ENCODE data around the gene ABCA2. TPM values are rescaled to one million over a fixed set of nuclear protein-coding genes. Genes with fewer than 3 reads are reported as not detected.

ABCA2 gene
- polyA plus RNA-seq, 4 donors = 36.4 to 60.9 (median 55.4) TPM

DNA sequence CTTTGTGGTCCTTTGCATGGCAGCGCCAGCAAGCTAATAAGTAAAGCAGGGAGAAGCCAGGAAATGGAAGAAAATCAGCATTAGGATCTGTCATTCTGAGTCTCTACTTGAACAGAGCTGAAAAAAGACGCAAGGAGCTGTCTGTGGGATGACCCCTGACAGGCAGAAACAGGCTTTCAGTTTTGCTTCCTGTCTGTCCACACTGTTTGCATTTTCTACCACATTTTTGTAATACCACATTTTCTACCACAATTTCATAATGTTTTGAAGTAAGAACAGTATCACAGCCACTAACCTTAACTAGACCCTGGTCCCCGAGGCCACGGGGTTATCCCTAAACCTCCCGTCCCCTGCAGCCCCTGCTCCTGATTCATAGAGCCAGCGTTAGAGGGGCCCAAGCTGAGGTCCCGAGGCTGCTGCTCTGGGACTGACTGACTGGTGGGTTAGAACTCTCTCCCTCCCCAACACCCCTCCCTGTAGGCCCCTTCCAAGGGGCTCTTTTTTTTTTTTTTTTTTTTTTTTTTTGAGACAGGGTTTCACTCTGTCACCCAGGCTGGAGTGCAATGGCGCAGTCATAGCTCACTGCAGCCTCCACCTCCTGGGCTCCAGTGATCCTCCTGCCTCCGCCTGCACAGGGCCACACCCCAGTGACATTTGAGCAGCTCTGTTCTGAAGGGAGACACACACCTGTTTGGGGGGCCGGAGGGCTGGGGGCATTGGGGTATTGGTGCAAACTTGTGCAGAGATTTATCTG is 27.7 kb downstream of the ABCA2 start:
- DNase-seq (ENCODE audit: low read depth in 4 of 4, low spot score in 2 of 4) = no peak

DNA sequence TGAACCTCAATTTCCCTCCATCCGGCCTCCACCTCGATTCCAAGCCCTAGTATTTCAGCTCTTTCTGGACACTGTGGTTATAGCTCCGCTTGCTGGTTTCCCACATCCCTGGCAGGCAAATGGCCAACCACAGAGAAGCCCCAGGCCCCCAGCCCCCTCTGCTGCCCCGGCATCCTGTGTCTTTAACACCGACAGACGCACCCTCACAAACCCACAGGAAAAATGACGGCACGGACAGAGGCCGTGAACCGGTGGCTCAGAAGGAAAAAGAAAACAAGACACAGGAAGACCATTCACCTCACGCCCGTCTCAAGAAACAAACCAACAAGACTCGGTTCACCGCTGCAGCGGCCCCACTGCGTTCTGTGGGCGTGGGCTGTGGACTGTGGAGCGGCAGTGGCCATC is 30.2 kb downstream of the ABCA2 start:
- no peak for DNase-seq (ENCODE audit: low read depth in 4 of 4, low spot score in 2 of 4)

DNA sequence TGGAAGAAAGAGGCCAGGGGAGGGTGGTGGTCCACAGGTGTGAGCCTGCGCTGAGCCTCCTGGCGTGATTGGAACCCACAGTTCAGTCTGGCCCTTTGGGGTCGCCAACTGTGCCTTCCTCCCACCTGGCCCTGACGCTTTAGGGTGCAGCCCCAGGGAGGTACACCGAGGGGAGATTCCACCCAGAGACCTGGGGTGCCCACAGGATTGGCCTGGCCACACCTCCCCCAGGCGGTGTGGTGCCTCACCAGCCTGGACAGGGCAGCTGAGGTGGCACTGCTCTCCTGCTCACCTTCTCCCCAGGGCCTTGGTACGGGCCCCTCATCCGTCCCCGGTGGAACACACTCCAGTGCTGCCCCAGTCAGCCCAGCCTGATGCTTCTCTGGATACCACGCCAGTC is 30.7 kb downstream of the ABCA2 start:
- no peak for DNase-seq (ENCODE audit: low read depth in 4 of 4, low spot score in 2 of 4)

DNA sequence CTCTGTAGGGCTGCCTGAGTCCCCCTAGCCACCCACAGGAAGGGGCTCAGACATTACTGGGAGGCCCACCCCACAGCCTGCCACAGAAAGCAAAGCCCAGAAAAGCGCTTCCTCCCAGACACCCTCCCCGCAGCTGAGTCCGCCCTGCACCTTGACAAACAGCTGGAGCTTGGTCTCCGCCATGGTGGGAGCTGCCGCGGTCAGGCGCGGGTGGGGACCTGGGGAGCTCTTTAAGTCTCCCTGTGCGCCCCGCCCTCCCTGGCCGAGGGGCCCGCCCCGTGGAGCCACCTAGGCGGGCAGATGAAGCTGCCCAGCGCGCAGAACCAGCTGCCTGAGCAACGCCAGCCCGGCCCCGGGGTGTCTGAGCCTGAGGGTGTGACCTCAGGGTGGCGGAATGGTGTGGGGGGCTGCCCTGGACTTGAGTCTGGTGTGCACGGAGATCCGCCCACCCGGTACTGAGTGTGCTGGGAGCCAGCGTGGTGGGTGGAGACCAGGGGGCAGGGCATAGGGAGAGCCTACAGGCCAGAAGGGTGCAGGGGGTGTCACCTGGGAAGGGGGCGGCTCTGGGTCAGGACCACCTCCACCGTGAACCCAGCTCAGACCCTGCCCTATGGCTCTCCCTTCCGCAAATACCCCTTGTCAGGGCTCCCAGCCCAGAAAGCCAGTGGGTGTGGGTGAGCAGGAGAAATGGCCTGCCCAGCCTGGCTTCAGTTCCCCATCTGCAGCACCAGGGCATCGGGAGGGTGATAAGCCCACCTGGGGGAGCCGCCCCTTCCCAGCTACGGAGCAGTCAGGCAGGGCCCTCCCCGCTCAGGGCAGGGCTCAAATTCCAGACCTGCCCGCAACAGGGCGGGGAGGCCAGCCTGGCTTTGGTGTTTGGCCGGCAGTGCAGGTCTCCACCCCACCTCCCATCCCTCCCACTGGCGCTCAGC is 31.4 kb downstream of the ABCA2 start, which contains the start of gene CLIC3:
Gene CLIC3 (minus strand): TSS at position 208 of the 932 bp plus-strand sequence. CDS start 25 bp downstream, at position 183.
- no peak for DNase-seq (ENCODE audit: low read depth in 4 of 4, low spot score in 2 of 4)

DNA sequence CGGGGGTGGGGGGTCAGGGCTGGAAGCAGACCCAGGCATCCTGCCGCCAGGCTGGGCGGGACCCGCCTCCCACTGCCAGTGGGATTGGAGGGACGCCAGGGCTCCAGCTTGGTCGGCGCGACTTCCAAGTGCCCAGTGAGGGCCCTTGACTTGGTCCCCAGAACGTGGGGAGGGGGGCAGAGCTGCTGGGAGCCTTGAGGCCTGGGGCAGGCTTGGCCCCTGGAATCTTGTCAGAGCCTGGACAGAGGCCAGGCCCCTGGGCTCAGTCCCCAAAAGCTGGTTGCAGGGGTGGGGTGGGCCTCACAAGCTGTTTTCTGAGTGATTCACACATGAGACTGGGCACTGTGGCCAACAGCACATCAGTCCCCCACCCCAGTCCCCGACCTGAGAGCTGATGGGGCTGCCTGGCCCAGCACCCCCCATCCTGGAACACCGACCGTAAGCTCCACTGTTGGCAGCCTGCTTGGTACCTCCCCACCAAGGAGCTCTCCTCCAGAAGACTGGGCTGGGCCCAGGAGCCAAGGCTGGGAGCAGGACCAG is 32.2 kb downstream of the ABCA2 start:
- no peak for DNase-seq (ENCODE audit: low read depth in 4 of 4, low spot score in 2 of 4)

DNA sequence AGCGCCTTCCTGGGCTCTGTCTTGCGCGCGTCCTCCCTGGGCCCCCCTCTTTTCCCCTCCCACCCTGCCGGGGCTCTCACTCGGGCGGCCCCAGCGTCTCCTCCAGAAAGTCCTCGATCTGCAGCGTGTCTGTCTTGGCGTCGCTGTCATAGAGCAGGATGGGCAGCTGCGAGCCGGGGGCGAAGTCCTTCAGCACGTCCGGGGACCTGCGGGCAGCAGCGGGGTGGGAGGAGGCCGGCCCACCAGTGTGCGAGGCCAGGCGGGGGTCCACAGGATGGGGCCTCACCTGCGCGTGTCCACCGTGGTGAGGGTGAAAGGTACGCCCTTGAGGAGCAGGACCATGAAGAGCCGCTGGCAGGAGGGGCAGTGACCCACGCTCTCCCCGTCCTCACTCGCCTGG is 32.7 kb downstream of the ABCA2 start:
- DNase-seq (ENCODE audit: low read depth in 4 of 4, low spot score in 2 of 4) = no peak

DNA sequence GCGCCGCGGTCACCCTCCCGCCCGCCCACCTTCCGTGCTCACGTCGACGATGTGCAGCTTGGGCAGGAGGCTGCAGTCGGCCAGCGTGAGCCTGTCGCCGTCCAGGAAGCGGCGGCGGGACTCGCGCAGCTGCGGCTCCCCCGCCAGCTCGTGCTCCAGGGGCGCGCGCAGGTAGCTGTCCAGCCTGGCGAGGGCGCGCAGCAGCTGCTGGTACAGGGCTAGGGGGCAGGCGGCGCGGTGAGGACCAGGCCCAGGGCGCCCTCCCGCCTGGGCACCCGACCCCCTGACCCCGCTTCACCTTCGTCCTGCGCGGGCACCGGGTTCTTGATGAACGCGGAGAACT is 33.2 kb downstream of the ABCA2 start:
- no peak for DNase-seq (ENCODE audit: low read depth in 4 of 4, low spot score in 2 of 4)

DNA sequence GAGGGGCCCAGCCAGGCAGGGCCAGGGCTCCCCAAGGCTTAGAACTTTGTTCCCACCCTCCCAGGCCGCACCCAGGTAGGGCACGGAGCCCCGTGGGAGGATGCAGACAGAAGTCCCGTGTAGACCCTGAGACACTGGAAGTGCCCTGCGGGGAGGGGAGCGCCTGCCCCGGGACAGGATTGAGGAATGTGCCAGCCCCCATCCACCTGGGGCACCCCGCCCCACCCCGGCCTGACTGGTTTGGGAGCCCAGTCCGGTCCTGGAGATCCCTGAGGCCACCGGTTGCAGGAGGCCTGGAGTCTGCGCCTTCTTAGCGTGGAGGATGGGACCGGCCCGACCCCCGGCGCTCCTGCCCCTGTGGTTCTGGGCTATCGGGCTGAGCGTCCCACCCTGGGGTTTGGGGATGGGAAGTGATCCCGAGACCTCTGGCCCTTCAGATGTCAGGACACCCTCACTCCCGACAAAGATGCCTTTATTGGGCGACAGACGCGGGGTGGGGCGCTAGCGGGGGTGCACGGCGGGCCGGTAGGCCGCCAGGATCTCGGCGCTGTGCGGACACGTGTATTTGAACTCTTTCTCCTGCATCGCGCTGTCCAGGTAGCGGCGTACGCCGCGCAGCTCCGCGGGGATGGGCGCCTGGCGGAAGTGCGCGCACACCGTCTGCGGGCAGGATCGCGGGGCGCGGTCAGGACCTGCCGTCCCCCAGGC is 33.7 kb downstream of the ABCA2 start:
- DNase-seq (ENCODE audit: low read depth in 4 of 4, low spot score in 2 of 4) = no peak

DNA sequence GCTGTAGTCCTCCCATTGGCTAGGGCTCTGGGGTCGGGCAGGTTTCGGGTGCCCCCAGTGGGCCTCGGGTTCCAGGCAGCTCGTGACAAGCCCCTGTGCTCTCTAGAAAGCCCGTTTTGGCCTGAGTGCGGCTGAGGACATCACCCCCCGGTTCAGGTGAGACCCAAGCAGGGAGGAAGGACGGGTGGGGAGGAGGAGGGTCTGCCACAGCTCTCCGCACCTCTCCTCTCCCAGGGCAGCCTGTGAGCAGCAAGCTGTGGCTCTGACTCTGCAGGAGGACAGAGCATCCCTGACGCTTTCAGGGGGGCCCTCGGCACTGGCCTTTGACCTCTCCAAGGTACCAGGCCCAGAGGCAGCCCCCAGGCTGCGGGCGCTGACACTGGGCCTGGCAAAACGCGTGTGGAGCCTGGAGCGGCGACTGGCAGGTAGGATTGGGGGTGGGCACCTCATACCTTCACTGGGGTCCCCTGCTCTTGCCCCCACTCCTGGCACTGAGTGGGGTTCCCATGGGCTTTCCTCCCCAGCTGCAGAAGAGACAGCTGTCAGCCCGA is 35.1 kb downstream of the ABCA2 start:
- DNase-seq (ENCODE audit: low read depth in 4 of 4, low spot score in 2 of 4) = no peak

DNA sequence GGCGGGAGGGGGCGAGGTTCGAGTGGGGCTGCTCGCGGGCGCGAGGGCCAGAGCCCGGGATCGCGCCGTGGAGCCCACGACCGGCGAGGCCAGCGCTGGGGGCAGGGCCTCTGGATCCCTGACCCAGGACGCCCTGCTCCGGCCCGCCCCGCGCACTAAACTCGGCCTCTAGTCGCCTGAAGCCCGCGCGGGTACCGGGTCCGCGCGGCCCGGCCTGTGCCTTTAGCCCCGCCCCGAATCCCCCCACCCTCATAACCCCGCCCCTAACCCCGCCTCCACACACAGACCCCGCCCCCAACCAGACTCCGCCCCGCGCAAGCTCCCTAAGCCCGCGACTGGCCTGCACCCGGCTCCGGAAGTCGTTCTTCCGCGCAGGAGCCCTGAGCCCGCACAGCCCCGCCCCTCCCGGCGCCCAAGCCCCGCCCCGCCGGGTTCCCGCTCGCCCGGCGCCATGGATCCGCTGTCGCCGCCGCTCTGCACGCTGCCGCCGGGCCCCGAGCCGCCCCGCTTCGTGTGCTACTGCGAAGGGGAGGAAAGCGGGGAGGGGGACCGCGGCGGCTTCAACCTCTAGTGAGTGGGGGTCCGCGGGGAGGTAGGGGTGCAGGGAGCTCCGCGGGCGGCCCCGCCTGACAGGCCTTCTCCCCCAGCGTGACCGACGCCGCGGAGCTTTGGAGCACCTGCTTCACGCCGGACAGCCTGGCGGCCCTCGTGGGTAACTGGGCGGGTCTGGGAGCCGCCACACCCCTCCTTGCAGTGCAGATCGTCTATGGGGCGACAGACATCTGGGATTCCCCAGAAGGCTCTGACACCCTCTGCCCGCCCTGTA is 35.8 kb downstream of the ABCA2 start, which contains the start of gene PAXX:
Gene PAXX (plus strand): TSS at position 430 of the 826 bp plus-strand sequence. CDS start 22 bp downstream, at position 452.
- peak in 3 of 4 donors; percentile 55 to 70 (median 70) for DNase-seq (ENCODE audit: low read depth in 4 of 4, low spot score in 2 of 4)

DNA sequence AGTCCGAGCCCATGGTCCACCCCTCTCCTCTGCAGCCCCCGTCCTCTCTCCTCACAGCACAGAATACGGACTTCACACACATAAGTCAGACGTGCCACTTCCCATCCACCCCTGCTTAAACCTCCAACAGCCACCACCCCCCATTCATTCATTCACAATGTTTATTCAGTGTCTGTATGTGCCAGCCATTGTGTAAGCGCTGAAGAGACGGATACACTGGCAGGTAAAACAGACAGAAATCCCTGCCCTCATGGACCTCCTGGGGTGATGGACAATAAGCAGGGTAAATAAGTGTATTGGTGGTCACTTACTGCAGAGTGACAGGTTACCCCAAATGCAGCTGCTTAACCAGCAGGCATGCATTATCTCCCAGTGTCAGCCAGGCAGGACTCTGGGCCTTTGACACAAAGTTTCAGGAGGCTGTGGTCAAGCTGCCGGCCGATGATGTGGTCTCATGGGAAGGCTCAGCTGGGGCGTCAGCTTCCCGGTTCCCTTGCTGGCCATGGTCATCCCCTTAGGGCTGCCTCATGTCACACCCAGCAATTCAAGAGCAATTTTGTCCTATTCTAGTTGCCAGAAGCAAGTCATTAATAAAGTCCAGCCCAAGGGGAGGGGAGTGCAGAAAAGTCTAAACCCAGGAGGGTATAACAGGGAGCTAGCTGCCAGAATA is 37.7 kb downstream of the ABCA2 start:
- DNase-seq (ENCODE audit: low read depth in 4 of 4, low spot score in 2 of 4) = no peak

DNA sequence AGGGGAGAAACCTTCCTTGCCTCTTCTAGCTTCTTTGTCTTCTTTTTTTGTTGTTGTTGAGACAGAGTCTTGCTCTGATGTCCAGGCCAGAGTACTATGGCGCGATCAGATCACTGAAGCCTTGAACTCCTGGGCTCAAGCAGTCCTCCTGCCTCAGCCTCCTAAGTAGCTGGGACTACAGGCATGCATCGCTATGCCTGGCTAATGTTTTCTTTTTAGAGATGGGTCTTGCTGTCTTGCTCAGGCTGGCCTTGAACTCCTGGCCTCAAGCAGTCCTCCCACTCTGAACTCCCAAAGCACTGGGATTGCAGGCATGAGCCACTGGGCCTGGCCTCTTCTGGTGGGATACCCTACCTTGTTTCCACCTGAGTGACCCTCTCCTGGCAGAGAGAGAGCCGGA is 39.2 kb downstream of the ABCA2 start:
- no peak for DNase-seq (ENCODE audit: low read depth in 4 of 4, low spot score in 2 of 4)

DNA sequence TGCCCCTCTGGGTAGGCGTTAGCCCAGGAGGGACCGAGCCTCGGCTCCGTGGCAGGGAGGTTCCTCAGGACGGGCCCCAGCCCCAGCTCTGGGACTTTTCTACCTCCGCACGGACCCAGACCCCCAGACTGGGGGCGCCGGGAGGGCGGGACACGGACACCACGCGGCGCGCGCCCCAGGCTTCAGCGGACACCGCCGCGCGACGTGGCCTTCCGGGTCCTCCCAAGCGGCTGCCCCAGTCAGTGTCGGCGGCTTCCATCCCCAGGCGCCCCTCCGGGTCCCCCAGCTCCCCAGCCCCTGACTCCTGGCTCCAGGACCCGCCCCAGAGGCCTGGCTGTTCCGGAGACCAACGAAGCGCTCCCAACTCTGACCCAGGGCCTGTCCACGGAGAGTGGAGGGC is 42.2 kb downstream of the ABCA2 start:
- DNase-seq (ENCODE audit: low read depth in 4 of 4, low spot score in 2 of 4) = no peak

DNA sequence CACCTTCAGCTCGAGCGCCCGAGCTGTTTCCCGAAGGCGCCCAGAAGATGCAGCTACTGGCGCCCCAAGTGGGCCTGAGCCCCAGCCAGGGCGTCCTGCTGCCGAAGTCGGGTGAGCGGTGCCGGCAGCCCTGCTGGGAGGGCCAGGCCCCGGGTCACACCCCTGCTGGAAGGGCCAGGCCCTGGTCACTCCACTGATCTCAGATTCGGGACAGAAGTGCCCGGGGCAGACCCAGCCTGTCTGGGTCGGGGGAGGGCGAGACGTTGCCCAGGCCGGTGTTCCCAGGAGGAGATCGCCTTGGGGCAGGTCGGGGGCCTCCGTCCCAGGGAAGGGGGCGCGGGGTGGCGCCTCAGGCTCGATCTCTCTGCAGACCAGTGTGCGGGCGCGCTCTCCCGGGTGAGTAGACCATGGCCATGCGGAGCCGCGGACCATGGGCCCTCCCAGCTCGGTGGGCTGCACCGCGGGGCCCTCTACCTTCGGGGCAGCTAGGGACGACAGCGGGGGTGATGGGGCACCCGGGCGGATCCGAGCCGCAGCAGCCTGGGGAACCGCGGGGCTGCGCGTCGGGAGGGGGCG is 42.9 kb downstream of the ABCA2 start:
- no peak for DNase-seq (ENCODE audit: low read depth in 4 of 4, low spot score in 2 of 4)

DNA sequence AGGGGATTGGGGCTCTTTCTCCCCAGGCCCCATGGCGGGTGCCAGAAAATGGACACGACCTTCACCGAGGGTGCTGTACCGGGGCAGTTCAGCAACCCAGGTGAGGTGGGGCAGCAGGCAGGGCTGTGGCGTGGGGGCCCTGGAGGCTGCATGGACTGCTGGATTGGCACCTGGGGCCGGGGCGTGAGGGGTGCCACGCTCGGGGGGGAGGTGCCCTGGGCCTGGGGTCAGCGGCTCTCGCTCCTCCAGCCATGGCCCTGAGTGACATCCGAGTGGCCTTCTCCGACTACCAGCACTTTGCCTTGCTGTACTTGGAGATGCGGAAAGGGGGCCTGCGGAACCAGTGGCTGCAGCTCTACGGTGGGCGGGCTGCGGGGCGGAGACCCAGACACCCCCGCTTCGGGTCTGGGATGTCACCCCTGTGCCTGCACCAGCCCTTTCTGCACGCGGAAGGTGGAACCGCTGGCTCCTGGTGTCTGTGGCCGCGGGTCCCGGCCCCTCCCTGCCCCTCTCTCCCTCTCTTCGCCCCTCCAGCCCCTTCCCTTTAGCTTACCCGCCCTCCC is 43.5 kb downstream of the ABCA2 start:
- DNase-seq (ENCODE audit: low read depth in 4 of 4, low spot score in 2 of 4) = no peak

DNA sequence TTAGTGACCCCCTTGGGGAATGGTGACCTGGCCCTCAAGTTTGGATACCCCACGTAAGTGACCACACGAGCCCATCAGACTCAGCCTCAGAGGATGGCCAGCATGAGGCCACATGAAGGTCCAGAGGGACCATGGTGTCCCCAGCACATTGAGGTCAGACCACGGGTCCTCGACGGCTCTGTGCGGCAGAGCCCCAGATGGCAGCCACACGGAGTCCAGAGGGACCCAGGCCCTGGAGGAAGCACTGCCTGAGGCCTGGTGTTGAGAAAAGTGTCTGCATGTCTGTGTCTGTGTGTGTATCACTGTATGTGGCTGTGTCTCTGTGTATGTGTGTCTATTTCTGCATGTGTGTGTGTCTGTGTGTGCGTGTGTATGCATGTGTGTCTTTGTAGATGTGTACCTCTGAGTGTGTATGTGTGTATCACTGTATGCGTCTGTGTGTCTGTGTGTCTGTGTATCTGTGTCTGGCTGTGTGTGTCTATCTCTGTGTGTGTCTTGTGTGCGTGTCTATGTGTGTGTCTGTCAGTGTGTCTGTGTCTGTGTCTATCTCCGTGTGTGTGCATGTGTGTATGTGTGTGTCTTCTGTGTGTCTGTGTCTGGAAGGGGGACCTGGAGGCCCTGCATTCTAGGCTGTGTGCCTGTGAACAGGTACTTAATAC is 44.3 kb downstream of the ABCA2 start:
- no peak for DNase-seq (ENCODE audit: low read depth in 4 of 4, low spot score in 2 of 4)

DNA sequence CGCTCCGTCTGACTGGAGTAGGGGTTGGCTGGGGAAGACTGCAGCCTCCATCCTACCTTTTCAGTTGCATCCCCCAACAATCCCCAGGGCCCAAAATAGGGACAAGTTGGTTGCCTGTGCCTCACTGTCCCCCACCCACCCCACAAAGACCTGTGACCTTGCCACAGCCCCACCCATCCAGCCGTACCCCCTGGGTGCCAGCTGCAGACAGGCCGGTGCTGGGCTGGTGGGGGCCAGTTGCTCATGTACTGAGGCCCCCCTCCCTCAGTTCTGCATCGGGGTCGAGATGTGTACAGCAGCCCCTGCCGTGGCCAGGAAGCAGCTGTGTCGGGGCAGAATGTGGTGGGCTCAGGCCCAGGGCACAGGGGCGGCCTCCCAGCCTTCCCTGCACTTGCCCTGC is 44.9 kb downstream of the ABCA2 start:
- no peak for DNase-seq (ENCODE audit: low read depth in 4 of 4, low spot score in 2 of 4)
